Fibroblast of the aortic adventitia (primary cell): Measurements from ENCODE around the gene C5orf15. TPM values are rescaled to one million over a fixed set of nuclear protein-coding genes. Genes with fewer than 3 reads are reported as not detected.
"Not testable (repeated sequence)": the region's sequence is repeated elsewhere in the genome, so short reads cannot be mapped to it uniquely, and the experiment has no call there.

Experiments used
- DNase-seq: peaks from one replicate; pipeline ENCODE4 v3.0.0-alpha.2; 2010; ENCODE audit warnings: low read depth
- H3K4me3 ChIP-seq: 2 replicates; pipeline ENCODE4 v1.5.1; 2011; ENCODE audit warnings: low read depth, mild to moderate bottlenecking, control low read depth, low read length, moderate library complexity
- total RNA-seq: library from RNA; depleted of rRNA; stranded (reverse); fragments of >200 nt; gene quantifications from 2 replicates; pipeline ENCODE4 v1.2.3, GENCODE V29; 2012; ENCODE audit warnings: low replicate concordance
- TF ChIP-seq, protein P1 (sequence below): IDR thresholded peaks from 2 replicates; pipeline ENCODE4 v1.5.1; 2011; ENCODE audit warnings: mild to moderate bottlenecking, low read length, control low read depth, inconsistent platforms; ENCODE audit not compliant: insufficient read depth

The C5orf15 gene
- total RNA-seq, 1 donor, result 66.6 TPM

GRCh38 chr5:133981714-133982113 is 13.3 kb upstream of the C5orf15 start:
- TF ChIP-seq, protein P1, sequence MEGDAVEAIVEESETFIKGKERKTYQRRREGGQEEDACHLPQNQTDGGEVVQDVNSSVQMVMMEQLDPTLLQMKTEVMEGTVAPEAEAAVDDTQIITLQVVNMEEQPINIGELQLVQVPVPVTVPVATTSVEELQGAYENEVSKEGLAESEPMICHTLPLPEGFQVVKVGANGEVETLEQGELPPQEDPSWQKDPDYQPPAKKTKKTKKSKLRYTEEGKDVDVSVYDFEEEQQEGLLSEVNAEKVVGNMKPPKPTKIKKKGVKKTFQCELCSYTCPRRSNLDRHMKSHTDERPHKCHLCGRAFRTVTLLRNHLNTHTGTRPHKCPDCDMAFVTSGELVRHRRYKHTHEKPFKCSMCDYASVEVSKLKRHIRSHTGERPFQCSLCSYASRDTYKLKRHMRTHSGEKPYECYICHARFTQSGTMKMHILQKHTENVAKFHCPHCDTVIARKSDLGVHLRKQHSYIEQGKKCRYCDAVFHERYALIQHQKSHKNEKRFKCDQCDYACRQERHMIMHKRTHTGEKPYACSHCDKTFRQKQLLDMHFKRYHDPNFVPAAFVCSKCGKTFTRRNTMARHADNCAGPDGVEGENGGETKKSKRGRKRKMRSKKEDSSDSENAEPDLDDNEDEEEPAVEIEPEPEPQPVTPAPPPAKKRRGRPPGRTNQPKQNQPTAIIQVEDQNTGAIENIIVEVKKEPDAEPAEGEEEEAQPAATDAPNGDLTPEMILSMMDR, result no peak
- DNase-seq, result no peak
- H3K4me3 ChIP-seq, result no peak overlapping the region

- no peak for DNase-seq
- TF ChIP-seq, protein P1, result no peak
- no peak overlapping the region for H3K4me3 ChIP-seq
These were observed 12.2 kb upstream of the C5orf15 start for GRCh38 chr5:133980652-133981051.

DNA sequence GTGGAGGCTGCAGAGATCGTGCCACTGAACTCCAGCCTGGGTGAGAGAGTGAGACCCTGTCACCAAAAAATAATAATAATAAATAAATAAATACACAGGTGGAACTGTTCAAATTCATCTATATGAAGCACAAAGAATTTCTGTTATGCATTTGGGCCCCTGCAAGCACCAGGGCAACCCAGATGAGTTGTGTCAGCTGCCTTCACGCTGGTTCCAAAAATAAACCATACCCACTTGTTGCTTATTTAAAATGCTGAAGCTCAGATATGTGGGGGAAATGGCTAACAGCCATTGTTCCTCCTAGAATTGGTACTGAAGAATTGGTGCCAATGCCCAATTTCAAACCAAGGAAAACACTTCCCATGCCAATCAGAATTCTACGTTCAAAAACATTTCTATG is 10.5 kb upstream of the C5orf15 start:
- no peak overlapping the region for H3K4me3 ChIP-seq
- TF ChIP-seq, protein P1, result no peak
- DNase-seq, result no peak

- DNase-seq, result peak; percentile 74
- TF ChIP-seq, protein P1, result no peak
These were observed 9.4 kb upstream of the C5orf15 start for GRCh38 chr5:133977858-133978257.

DNA sequence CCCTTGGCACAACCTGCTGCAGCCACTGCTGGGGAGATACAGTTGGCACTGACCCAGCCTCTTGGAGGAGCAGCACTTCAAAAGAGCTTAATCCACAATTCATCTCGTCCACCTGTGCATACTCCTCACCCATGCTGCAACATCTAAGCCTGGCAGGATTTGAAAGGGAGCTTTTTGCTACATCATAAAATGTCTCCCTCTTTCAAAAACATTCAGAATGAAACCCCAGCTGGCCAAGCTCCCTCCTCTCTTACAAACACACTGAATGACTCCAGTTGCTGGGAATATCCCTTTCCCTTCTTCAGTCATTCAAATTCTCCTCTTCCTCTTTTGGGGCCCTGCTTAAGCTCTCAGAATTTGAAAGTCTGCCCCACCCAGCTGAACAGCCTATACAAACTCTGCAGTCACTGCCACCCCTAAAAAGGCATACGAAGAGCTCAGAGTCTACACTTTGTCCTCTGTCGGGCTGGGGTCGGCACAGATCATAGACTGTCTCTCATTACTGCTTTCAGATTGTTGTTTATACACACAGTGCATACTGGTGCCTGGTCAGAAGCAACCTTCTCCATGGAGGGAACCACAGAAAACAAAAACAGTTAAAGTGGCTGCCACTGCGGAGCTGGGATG is 8.8 kb upstream of the C5orf15 start:
- H3K4me3 ChIP-seq, result no peak overlapping the region
- no peak for DNase-seq
- TF ChIP-seq, protein P1, result no peak

More at GRCh38 chr5:133977858-133978257, 9.4 kb upstream of the C5orf15 start:
- H3K4me3 ChIP-seq, result no peak overlapping the region

DNA sequence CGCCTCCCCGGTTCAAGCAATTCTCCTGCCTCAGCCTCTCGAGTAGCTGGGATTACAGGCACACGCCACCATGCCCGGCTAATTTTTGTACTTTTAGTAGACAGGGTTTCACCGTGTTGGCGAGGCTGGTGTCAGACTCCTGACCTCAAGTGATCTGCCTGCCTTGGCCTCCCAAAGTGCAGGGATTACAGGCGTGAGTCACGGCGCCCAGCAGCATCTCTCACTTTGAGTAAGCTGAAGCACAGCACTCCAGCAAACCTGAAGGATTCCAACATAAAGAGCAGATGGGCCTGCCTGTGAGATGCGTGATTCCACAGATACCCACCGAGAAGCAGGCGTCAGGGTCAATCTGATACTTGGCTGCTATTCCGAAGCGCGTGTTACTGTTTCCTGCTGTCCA is 7.1 kb upstream of the C5orf15 start:
- not testable (repeated sequence) for DNase-seq, H3K4me3 ChIP-seq

DNA sequence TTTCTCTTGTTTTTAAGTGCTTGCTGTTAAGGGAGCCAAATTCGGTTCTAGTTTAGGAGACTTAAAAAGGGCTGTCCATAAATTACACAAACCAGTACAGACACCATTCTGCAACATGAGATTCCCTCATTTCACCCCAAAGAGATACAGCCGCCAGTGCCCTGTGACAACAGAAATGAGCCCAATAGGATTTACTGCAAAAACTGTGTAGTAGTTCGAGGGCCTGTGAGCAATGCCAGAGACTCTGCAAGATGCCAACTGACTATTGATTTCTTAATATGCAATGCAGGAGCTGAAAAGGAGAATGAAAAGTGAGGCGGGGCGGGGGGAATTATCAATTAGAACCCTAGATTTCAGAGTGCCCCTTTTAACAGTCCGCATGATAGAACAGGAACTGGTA is 5.7 kb upstream of the C5orf15 start:
- no peak overlapping the region for H3K4me3 ChIP-seq
- TF ChIP-seq, protein P1, result no peak
- no peak for DNase-seq
